Activated CD8-positive, alpha-beta T cell treated with anti-CD3 and anti-CD28 coated beads, Interleukin-2, amount 10 ng/mL, durations not matched to agents 7 days and 5 days (primary cell): ENCODE data around the gene CWC22. TPM values are rescaled to one million over a fixed set of nuclear protein-coding genes. Genes with fewer than 3 reads are reported as not detected.
"Not testable (repeated sequence)": the region's sequence is repeated elsewhere in the genome, so short reads cannot be mapped to it uniquely, and the experiment has no call there.

Experiments
- ATAC-seq: fragments of 150-1000 bp; cut with Tn5 transposase; one replicate; pipeline ENCODE4 v1.10.0; 2021; ENCODE audit warnings: moderate library complexity
- CTCF ChIA-PET: fragments of 350-600 bp; sonication (Branson Sonifier 250); formaldehyde crosslinking; loops from one replicate; lab custom pipeline; 2021; ENCODE audit warnings: antibody characterized with exemption; lab: Charles Lee
- POLR2A ChIA-PET: fragments of 350-600 bp; sonication (Branson Sonifier 250); formaldehyde crosslinking; loops from one replicate; lab custom pipeline; 2021; ENCODE audit warnings: antibody characterized with exemption; lab: Charles Lee
- DNase-seq: peaks from one replicate; pipeline ENCODE4 v3.0.0-alpha.2; 2020
- H3K27ac Mint-ChIP-seq: one replicate; pipeline ENCODE4 v1.8.0; 2021; ENCODE audit warnings: mild to moderate bottlenecking, mixed read lengths
- H3K27me3 Mint-ChIP-seq: one replicate; pipeline ENCODE4 v1.8.0; 2021; ENCODE audit warnings: low read depth, mixed read lengths
- H3K36me3 Mint-ChIP-seq: one replicate; pipeline ENCODE4 v1.8.0; 2021; ENCODE audit warnings: low read depth, mixed read lengths
- H3K4me1 Mint-ChIP-seq: one replicate; pipeline ENCODE4 v1.8.0; 2021; ENCODE audit warnings: low read depth, mixed read lengths
- H3K4me3 Mint-ChIP-seq: one replicate; pipeline ENCODE4 v1.8.0; 2021; ENCODE audit warnings: mild to moderate bottlenecking, mixed read lengths
- H3K9me3 Mint-ChIP-seq: one replicate; pipeline ENCODE4 v1.8.0; 2022; ENCODE audit warnings: mixed read lengths; ENCODE audit not compliant: insufficient read depth
- total RNA-seq, 2 experiments: library from RNA; stranded (reverse); gene quantifications; one replicate each; pipeline ENCODE4 v1.2.3, GENCODE V29; 2021

The CWC22 gene
- 10 to 100 TPM; 20.0 to 20.6 TPM for total RNA-seq

- H3K9me3 Mint-ChIP-seq = no peaks in the 10 kb centered on the region
- CTCF ChIA-PET = no interaction called here
- peak; percentile 93 for DNase-seq
- peaks cover 2% of the 10 kb centered on the region for H3K36me3 Mint-ChIP-seq
- POLR2A ChIA-PET = interaction anchor here (1.2 kb wide), 1 partner anchor 60 kb away, joined by 3 read pairs; no protein-coding TSS in a partner anchor
- H3K27me3 Mint-ChIP-seq = no peaks in the 10 kb centered on the region
- ATAC-seq = peak; percentile 96
- H3K4me3 Mint-ChIP-seq = peak within 1 kb of the TSS; percentile 83
- H3K4me1 Mint-ChIP-seq = peaks cover 22% of the 10 kb centered on the region
- peak within 1 kb of the TSS; percentile 97 for H3K27ac Mint-ChIP-seq
Measured at GRCh38 chr2:180006781-180007579, at the start of gene CWC22. Gene CWC22, minus strand, starts transcription at chr2:180007297. Its CDS starts 13,956 bp downstream, at chr2:179993341.

DNA sequence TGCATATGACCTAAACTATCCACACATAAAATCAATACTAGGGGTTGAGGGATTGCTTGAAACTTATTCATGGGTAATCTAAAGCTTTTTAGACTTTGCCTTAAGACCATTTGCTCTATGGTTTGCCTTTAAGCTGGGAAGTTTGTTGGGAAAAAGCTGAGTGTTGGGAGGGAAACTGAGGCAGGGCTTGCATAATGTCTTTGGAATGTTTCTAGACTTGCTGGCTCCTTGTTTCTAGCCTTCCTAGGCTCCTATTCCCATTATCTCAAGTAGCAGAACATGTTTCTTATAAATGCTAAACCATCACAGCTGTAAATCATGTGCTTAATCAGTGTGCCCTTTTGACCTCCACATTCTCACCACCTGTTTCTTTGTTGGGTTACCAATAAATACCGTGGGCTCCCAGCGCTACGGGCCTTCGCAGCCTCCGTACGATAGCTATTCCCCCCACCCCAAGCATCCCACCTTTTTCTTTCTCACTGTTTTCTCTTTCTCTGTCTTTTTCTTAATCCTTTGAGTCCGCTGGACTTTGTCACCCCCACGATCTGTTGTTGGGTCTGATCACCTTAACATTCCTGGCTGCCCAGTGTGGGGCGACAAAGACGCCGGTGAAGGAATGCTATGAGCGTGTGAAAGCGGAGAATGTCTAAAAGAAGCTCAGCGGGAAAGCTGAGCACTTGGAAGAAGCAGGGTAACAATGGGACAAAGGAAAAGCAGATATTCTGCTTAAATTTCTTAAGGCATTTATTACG, 49.4 kb upstream of the CWC22 start:
- Mint-ChIP-seq H3K27ac (no peak overlapping the region), H3K4me3 (no peak overlapping the region), H3K27me3 (no peaks in the 10 kb centered on the region), H3K4me1 (no peaks in the 10 kb centered on the region), H3K36me3 (no peaks in the 10 kb centered on the region), H3K9me3 (no peaks in the 10 kb centered on the region)
- POLR2A ChIA-PET = no interaction called here
- DNase-seq = no peak
- CTCF ChIA-PET = no interaction called here
- no peak for ATAC-seq

DNA sequence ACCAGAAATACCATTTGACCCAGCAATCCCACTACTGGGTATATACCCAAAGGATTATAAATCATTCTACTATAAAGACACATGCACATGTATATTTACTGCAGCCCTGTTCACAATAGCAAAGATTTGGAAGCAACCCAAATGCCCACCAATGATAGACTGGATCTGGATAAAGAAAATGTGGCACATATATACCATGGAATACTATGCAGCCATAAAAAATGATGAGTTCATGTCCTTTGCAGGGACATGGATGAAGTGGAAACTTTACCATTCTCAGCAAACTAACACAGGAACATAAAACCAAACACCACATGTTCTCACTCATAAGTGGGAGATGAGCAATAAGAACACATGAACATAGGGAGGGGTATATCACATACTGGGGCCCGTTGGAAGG, 47.5 kb upstream of the CWC22 start:
- ATAC-seq, H3K27me3 Mint-ChIP-seq, DNase-seq, CTCF ChIA-PET, H3K4me3 Mint-ChIP-seq, H3K36me3 Mint-ChIP-seq, POLR2A ChIA-PET, H3K27ac Mint-ChIP-seq, H3K9me3 Mint-ChIP-seq, H3K4me1 Mint-ChIP-seq: not testable (repeated sequence)

GRCh38 chr2:180050246-180050645, 43.1 kb upstream of the CWC22 start:
- ATAC-seq (no peak), DNase-seq (no peak)
- no peaks in the 10 kb centered on the region for H3K9me3 Mint-ChIP-seq
- no peaks in the 10 kb centered on the region for H3K36me3 Mint-ChIP-seq
- peaks cover 9% of the 10 kb centered on the region for H3K27me3 Mint-ChIP-seq
- CTCF ChIA-PET = no interaction called here
- H3K4me1 Mint-ChIP-seq = no peaks in the 10 kb centered on the region
- no peak overlapping the region for H3K4me3 Mint-ChIP-seq
- no peak overlapping the region for H3K27ac Mint-ChIP-seq
- POLR2A ChIA-PET = no interaction called here

- no peak overlapping the region for H3K27ac Mint-ChIP-seq
- H3K9me3 Mint-ChIP-seq = no peaks in the 10 kb centered on the region
- no peak overlapping the region for H3K4me3 Mint-ChIP-seq
- ATAC-seq (no peak), DNase-seq (no peak)
- POLR2A ChIA-PET = no interaction called here
- H3K4me1 Mint-ChIP-seq = no peaks in the 10 kb centered on the region
- peaks cover 9% of the 10 kb centered on the region for H3K27me3 Mint-ChIP-seq
- H3K36me3 Mint-ChIP-seq = no peaks in the 10 kb centered on the region
- CTCF ChIA-PET = no interaction called here
Measured at GRCh38 chr2:180048251-180048650, 41.2 kb upstream of the CWC22 start.

DNA sequence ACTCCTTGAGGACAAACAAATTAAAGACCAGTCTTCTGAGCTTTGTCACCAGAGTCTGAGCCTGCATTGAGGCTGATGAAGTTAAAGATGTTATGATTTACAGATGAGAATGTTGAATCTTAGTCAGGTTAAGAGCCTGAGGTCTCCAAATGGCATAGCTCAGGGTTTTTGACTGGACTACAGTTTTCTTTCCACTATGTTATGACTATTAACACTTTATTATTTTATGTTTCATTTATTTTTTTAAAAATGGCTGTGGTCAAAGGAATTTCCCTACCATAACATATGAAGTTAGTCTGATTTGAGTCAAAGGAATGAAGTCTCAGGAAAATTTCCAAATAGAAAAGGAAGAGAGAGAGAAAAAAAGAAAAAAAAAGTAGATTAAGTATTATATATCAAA, 39.7 kb upstream of the CWC22 start:
- Mint-ChIP-seq H3K4me3 (no peak overlapping the region), H3K36me3 (no peaks in the 10 kb centered on the region), H3K4me1 (no peaks in the 10 kb centered on the region), H3K27me3 (peaks cover 9% of the 10 kb centered on the region), H3K27ac (no peak overlapping the region), H3K9me3 (no peaks in the 10 kb centered on the region)
- ChIA-PET CTCF (no interaction called here), POLR2A (no interaction called here)
- DNase-seq = no peak
- ATAC-seq = no peak

GRCh38 chr2:180046202-180046601, 39.1 kb upstream of the CWC22 start:
- DNase-seq (no peak), ATAC-seq (no peak)
- H3K27me3 Mint-ChIP-seq = peaks cover 9% of the 10 kb centered on the region
- no peaks in the 10 kb centered on the region for H3K36me3 Mint-ChIP-seq
- ChIA-PET POLR2A (no interaction called here), CTCF (no interaction called here)
- H3K27ac Mint-ChIP-seq = no peak overlapping the region
- no peaks in the 10 kb centered on the region for H3K4me1 Mint-ChIP-seq
- no peaks in the 10 kb centered on the region for H3K9me3 Mint-ChIP-seq
- no peak overlapping the region for H3K4me3 Mint-ChIP-seq

DNA sequence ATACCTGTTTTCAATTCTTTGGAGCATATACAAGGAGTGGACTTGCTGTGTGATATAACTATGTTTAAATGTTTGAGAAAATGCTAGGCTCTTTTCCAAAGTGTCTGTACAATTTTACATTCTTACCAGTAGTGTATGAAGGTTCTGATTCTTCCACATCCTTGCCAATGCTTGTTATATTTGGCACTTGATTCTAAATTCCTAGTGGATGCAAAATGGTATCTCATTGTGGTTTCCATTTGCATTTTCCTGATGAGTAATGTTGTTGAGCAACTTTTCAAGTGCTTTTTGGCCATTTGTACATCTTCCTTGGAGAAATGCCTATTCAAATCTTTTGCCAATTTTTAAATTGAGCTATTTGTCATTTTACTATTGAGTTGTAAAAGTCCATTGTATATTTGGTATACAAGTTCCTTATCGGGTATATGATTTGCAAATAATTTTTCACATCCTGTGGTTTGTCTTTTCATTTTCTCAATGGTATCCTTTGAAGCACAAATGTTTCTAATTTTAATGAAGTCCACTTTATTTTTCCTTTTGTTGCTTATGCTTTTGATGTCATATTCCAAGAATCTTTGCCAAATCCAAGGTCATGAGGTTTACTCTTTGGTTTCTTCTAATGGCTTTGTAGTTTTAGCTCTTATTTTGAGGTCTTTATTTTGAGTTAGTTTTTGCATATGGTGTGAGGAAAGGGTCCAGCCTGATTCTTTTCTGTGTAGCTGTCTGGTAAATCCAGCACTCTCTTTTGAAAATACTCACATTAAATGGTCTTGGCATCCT, 33.2 kb upstream of the CWC22 start:
- Mint-ChIP-seq H3K9me3 (no peaks in the 10 kb centered on the region), H3K27me3 (peaks cover 11% of the 10 kb centered on the region), H3K4me1 (no peaks in the 10 kb centered on the region), H3K4me3 (no peak overlapping the region), H3K36me3 (no peaks in the 10 kb centered on the region), H3K27ac (no peak overlapping the region)
- DNase-seq = no peak
- no peak for ATAC-seq
- ChIA-PET POLR2A (no interaction called here), CTCF (no interaction called here)

GRCh38 chr2:180038997-180039396, 31.9 kb upstream of the CWC22 start:
- CTCF ChIA-PET = no interaction called here
- H3K27me3 Mint-ChIP-seq = peaks cover 13% of the 10 kb centered on the region
- H3K27ac Mint-ChIP-seq = no peak overlapping the region
- no peak for DNase-seq
- H3K4me3 Mint-ChIP-seq = no peak overlapping the region
- ATAC-seq = no peak
- POLR2A ChIA-PET = no interaction called here
- H3K4me1 Mint-ChIP-seq = no peaks in the 10 kb centered on the region
- H3K36me3 Mint-ChIP-seq = no peaks in the 10 kb centered on the region
- no peaks in the 10 kb centered on the region for H3K9me3 Mint-ChIP-seq

DNA sequence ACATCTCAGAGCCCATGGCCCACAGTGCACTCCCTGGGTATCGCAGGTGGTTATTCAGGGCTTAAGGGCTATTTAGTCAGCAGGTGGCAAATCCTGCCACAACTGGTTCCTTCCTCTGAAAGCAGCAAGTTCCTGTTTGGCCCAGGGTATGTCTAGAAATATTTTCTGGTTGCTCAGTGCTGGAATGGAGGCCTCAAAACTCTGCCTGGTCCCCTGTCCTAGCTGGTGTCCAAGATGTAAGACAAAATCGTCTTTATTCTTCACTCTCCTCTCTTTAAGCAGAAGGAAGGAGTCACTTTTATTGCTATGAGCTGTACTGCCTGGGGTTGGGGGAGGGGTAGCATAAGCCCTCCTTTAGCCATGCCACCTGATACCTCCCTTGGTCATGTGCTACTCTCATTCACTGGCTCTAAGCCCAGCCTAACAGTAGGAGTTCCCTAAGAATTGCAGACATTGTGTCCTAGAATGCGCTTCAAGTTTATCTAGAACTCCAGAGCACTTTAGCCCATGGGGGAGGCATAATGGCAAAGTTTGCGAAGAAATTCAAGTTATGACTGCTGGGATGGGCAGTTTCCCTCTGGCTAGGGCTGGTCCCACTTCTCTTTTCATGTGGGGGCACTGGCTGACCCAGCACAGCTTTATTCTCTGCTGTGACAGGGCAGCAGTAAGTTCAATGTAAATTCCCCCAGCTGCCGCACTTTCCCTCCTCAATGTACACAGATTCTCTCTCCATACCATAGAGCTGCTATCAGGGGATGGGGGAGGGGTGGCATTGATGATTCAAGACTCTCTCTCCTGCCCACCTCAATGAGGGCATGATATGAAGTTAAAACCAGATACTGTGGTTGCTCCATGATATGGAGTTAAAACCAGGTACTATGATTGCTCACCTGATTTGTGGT, 27.1 kb upstream of the CWC22 start:
- Mint-ChIP-seq H3K27ac (no peak overlapping the region), H3K9me3 (peaks cover 4% of the 10 kb centered on the region), H3K4me3 (no peak overlapping the region), H3K4me1 (no peaks in the 10 kb centered on the region), H3K27me3 (peaks cover 13% of the 10 kb centered on the region), H3K36me3 (no peaks in the 10 kb centered on the region)
- no peak for DNase-seq
- CTCF ChIA-PET = no interaction called here
- POLR2A ChIA-PET = no interaction called here
- no peak for ATAC-seq

- H3K4me3 Mint-ChIP-seq = no peak overlapping the region
- no peak overlapping the region for H3K27ac Mint-ChIP-seq
- ATAC-seq = no peak
- ChIA-PET CTCF (no interaction called here), POLR2A (no interaction called here)
- no peaks in the 10 kb centered on the region for H3K36me3 Mint-ChIP-seq
- H3K4me1 Mint-ChIP-seq = no peaks in the 10 kb centered on the region
- peaks cover 12% of the 10 kb centered on the region for H3K27me3 Mint-ChIP-seq
- H3K9me3 Mint-ChIP-seq = peaks cover 4% of the 10 kb centered on the region
- no peak for DNase-seq
Measured at GRCh38 chr2:180029575-180029974, 22.5 kb upstream of the CWC22 start.
